Calu3 (cell line): ENCODE measurements around the gene EIF4EBP2. TPM values are rescaled to one million over a fixed set of nuclear protein-coding genes. Genes with fewer than 3 reads are reported as not detected.

Source experiments
- BruUV-seq: library from RNA; stranded (reverse); fragments of 400-500 nt; replicated peaks from 2 replicates; lab custom pipeline; 2021; lab: Mats Ljungman, UMichigan
- CTCF ChIA-PET: fragments of 300-600 bp; sonication (Branson Sonifier 250); formaldehyde crosslinking; loops from one replicate; lab custom pipeline; 2022; ENCODE audit warnings: antibody characterized with exemption; lab: Charles Lee
- DNase-seq: peaks from one replicate; pipeline ENCODE4 v3.0.0; 2022
- H3K27ac Mint-ChIP-seq: one replicate; pipeline ENCODE4 v1.8.0; 2022; ENCODE audit warnings: mixed read lengths; ENCODE audit not compliant: unreplicated experiment
- H3K27me3 Mint-ChIP-seq: one replicate; pipeline ENCODE4 v1.8.0; 2022; ENCODE audit warnings: mixed read lengths; ENCODE audit not compliant: unreplicated experiment
- H3K36me3 Mint-ChIP-seq: one replicate; pipeline ENCODE4 v1.8.0; 2022; ENCODE audit warnings: mild to moderate bottlenecking, moderate library complexity, mixed read lengths; ENCODE audit not compliant: insufficient read depth, unreplicated experiment
- H3K4me1 Mint-ChIP-seq: one replicate; pipeline ENCODE4 v1.8.0; 2022; ENCODE audit warnings: mild to moderate bottlenecking, low read depth, mixed read lengths; ENCODE audit not compliant: unreplicated experiment
- H3K4me3 Mint-ChIP-seq: one replicate; pipeline ENCODE4 v1.8.0; 2022; ENCODE audit warnings: mild to moderate bottlenecking, low read depth, moderate library complexity, mixed read lengths; ENCODE audit not compliant: unreplicated experiment
- H3K9me3 Mint-ChIP-seq: one replicate; pipeline ENCODE4 v1.8.0; 2022; ENCODE audit warnings: low read depth, mixed read lengths; ENCODE audit not compliant: unreplicated experiment
- intact Hi-C: fragments of 100-400 bp; cut with micrococcal nuclease; formaldehyde crosslinking; loops from one replicate; pipeline ENCODE4 v1.10.0; 2022; ENCODE audit not compliant: unreplicated experiment
- total RNA-seq: library from RNA; stranded (reverse); gene quantifications from 2 replicates; pipeline ENCODE4 v1.2.3, GENCODE V29; 2022
- TF ChIP-seq, protein P1 (sequence below): fragments of 200-600 bp; IDR thresholded peaks from one replicate; pipeline ENCODE4 v1.8.0; 2022; ENCODE audit warnings: antibody characterized with exemption; ENCODE audit not compliant: unreplicated experiment

The EIF4EBP2 gene
- total RNA-seq, 1 experiment from 2014 or later: 54.7 TPM

GRCh38 chr10:70475661-70476060, 71.7 kb downstream of the EIF4EBP2 start:
- intact Hi-C loops: no loop called here
- DNase-seq: peak; percentile 36
- no TSS peak for BruUV-seq

DNA sequence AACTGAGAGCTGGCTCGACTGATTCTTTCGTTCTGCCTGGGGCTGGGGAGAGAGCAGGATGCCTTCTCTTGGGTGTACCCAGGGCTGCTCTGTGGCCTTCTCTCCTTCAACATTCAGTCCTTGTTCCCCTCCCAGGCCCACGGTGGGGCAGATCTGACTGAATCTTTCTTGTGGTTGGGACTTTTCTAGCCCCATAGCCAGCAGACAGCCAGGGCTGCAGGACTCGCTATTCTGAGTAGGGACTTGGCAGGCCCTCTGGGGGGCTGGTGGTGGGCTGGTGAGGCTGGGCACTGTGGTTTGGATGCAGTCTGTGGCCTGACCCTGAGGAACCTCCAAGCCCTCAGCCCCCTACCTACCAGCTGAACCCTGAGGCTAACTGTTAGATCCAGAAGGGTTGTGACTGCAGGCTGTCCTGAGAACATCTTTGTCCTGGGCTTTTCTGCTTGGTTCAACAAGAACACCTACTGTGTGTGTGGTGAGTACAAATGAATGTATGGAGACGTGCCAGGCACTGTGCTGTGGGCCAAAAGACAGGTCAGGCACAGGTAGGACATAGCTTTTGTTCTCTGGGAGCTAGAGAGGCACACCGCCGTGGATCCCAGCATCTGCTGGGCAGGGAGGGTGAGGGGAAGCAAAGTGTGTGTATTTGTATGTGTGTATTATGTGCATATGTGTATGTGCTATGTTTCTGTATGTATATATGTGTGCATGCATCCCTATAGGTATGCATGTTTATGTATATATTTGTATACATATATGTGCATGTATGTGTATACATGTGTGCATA, 72.5 kb downstream of the EIF4EBP2 start:
- no TSS peak for BruUV-seq
- Mint-ChIP-seq H3K9me3 (no peaks in the 10 kb centered on the region), H3K27ac (no peak overlapping the region), H3K27me3 (peaks cover 90% of the 10 kb centered on the region), H3K36me3 (peaks cover 12% of the 10 kb centered on the region), H3K4me1 (peaks cover 23% of the 10 kb centered on the region), H3K4me3 (no peak overlapping the region)
- intact Hi-C loops: no loop called here
- DNase-seq: no peak
- TF ChIP-seq, protein P1, sequence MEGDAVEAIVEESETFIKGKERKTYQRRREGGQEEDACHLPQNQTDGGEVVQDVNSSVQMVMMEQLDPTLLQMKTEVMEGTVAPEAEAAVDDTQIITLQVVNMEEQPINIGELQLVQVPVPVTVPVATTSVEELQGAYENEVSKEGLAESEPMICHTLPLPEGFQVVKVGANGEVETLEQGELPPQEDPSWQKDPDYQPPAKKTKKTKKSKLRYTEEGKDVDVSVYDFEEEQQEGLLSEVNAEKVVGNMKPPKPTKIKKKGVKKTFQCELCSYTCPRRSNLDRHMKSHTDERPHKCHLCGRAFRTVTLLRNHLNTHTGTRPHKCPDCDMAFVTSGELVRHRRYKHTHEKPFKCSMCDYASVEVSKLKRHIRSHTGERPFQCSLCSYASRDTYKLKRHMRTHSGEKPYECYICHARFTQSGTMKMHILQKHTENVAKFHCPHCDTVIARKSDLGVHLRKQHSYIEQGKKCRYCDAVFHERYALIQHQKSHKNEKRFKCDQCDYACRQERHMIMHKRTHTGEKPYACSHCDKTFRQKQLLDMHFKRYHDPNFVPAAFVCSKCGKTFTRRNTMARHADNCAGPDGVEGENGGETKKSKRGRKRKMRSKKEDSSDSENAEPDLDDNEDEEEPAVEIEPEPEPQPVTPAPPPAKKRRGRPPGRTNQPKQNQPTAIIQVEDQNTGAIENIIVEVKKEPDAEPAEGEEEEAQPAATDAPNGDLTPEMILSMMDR: no peak
- CTCF ChIA-PET: interaction anchor here (0.5 to 2.4 kb wide), 2 partner anchors 14 to 1297 kb away, joined by 3 to 9 read pairs; partner anchors contain the start of gene VSIR

More at GRCh38 chr10:70475661-70476060, 71.7 kb downstream of the EIF4EBP2 start:
- Mint-ChIP-seq H3K27me3 (peaks cover 88% of the 10 kb centered on the region), H3K9me3 (no peaks in the 10 kb centered on the region), H3K4me3 (no peak overlapping the region), H3K27ac (no peak overlapping the region), H3K4me1 (peaks cover 23% of the 10 kb centered on the region), H3K36me3 (peaks cover 12% of the 10 kb centered on the region)
- TF ChIP-seq, protein P1: no peak
- CTCF ChIA-PET: interaction anchor here (0.5 kb wide), 1 partner anchor 1298 kb away, joined by 3 read pairs; the partner anchor contains the start of gene VSIR

- BruUV-seq: no TSS peak
- CTCF ChIA-PET: interaction anchor here (0.6 to 2.4 kb wide), 2 partner anchors 9 to 16 kb away, joined by 3 to 9 read pairs; no protein-coding TSS in a partner anchor
- Mint-ChIP-seq H3K4me1 (peaks cover 23% of the 10 kb centered on the region), H3K4me3 (peak overlapping the region; percentile 81), H3K9me3 (no peaks in the 10 kb centered on the region), H3K36me3 (peaks cover 12% of the 10 kb centered on the region), H3K27ac (peak overlapping the region; percentile 80), H3K27me3 (peaks cover 78% of the 10 kb centered on the region)
- peak; percentile 66 for DNase-seq
- TF ChIP-seq, protein P1: no peak
- intact Hi-C loops: no loop called here
These were observed 73.8 kb downstream of the EIF4EBP2 start for GRCh38 chr10:70477661-70478162.

Other genes with a start within 250 kb of the EIF4EBP2 start
- 166 and 175 TPM in 2 replicates for gene SAR1A, start 233.6 kb upstream of the EIF4EBP2 start, total RNA-seq
- gene PPA1, start 170.7 kb upstream of the EIF4EBP2 start, total RNA-seq: 260 and 280 TPM in 2 replicates
- 0.20 and 0.24 TPM in 2 replicates for gene NPFFR1, start 120.1 kb upstream of the EIF4EBP2 start, total RNA-seq
- 34.4 and 37.1 TPM in 2 replicates for gene LRRC20, start 21.5 kb upstream of the EIF4EBP2 start, total RNA-seq
- gene NODAL, start 37.5 kb downstream of the EIF4EBP2 start, total RNA-seq: not detected in 2 replicates
- gene PALD1, start 74.6 kb downstream of the EIF4EBP2 start, total RNA-seq: 0.38 and 1.5 TPM in 2 replicates
- not detected in 2 replicates for gene PRF1, start 198.6 kb downstream of the EIF4EBP2 start, total RNA-seq